BE2C (cell line): ENCODE data around the gene MPND.
"Not testable (repeated sequence)": the region's sequence is repeated elsewhere in the genome, so short reads cannot be mapped to it uniquely, and the experiment has no call there.

ENCODE experiments used
- DNase-seq: peaks from one replicate; pipeline ENCODE4 v3.0.0-alpha.2; 2020
- H3K27me3 ChIP-seq: fragments of 250-450 bp; sonication (Bioruptor Pico); 2 replicates; pipeline ENCODE4 v1.5.1; 2020; ENCODE audit warnings: mild to moderate bottlenecking
- H3K36me3 ChIP-seq: fragments of 250-450 bp; sonication (Bioruptor Pico); 2 replicates; pipeline ENCODE4 v1.5.1; 2020; ENCODE audit warnings: mild to moderate bottlenecking
- H3K4me1 ChIP-seq: fragments of 250-450 bp; sonication (Bioruptor Pico); 2 replicates; pipeline ENCODE4 v1.5.1; 2020
- H3K4me3 ChIP-seq: 2 replicates; pipeline ENCODE4 v1.5.1; 2011; ENCODE audit warnings: low read depth, low read length
- H3K9me3 ChIP-seq: fragments of 250-450 bp; sonication (Bioruptor Pico); 2 replicates; pipeline ENCODE4 v1.5.1; 2020
- CTCF ChIP-seq: IDR thresholded peaks from 2 replicates; pipeline ENCODE4 v1.5.1; 2012; ENCODE audit warnings: mild to moderate bottlenecking, low read depth, low read length

The MPND gene

GRCh38 chr19:4326215-4326836, 17.0 kb upstream of the MPND start:
- no peak for DNase-seq
- no peak for TF ChIP-seq CTCF
- Histone ChIP-seq H3K4me1 (peaks cover 2% of the 10 kb centered on the region), H3K4me3 (no peak overlapping the region), H3K9me3 (peaks cover 4% of the 10 kb centered on the region; the same call in 1 of the 2 replicates), H3K27me3 (no peaks in the 10 kb centered on the region), H3K36me3 (no peaks in the 10 kb centered on the region)

- no peak for DNase-seq
- H3K36me3 ChIP-seq: no peaks in the 10 kb centered on the region
- H3K9me3 ChIP-seq: peaks cover 4% of the 10 kb centered on the region; the same call in 1 of the 2 replicates
- H3K27me3 ChIP-seq: no peaks in the 10 kb centered on the region
- H3K4me1 ChIP-seq: peaks cover 2% of the 10 kb centered on the region
- no peak overlapping the region for H3K4me3 ChIP-seq
- TF ChIP-seq CTCF: no peak
Observed at GRCh38 chr19:4326837-4327251, 16.5 kb upstream of the MPND start.

GRCh38 chr19:4327252-4327876, 16.0 kb upstream of the MPND start:
- Histone ChIP-seq H3K4me3 (no peak overlapping the region), H3K36me3 (no peaks in the 10 kb centered on the region), H3K4me1 (peaks cover 2% of the 10 kb centered on the region), H3K27me3 (no peaks in the 10 kb centered on the region), H3K9me3 (peaks cover 4% of the 10 kb centered on the region; the same call in 1 of the 2 replicates)
- peak; percentile 83 for DNase-seq
- no peak for TF ChIP-seq CTCF

GRCh38 chr19:4327877-4328242, 15.5 kb upstream of the MPND start:
- Histone ChIP-seq H3K9me3 (peaks cover 4% of the 10 kb centered on the region; the same call in 1 of the 2 replicates), H3K27me3 (no peaks in the 10 kb centered on the region), H3K36me3 (no peaks in the 10 kb centered on the region), H3K4me1 (peaks cover 2% of the 10 kb centered on the region), H3K4me3 (no peak overlapping the region)
- no peak for TF ChIP-seq CTCF
- no peak for DNase-seq

- H3K27me3 ChIP-seq: no peaks in the 10 kb centered on the region
- no peak for TF ChIP-seq CTCF
- H3K4me3 ChIP-seq: peak overlapping the region; percentile 33
- no peaks in the 10 kb centered on the region for H3K36me3 ChIP-seq
- DNase-seq: peak; percentile 94
- peaks cover 4% of the 10 kb centered on the region; the same call in 1 of the 2 replicates for H3K9me3 ChIP-seq
- peaks cover 2% of the 10 kb centered on the region for H3K4me1 ChIP-seq
Observed at GRCh38 chr19:4328243-4328990, 14.9 kb upstream of the MPND start.

- H3K4me3 ChIP-seq: peak overlapping the region; percentile 33
- DNase-seq: not testable (repeated sequence)
Observed at GRCh38 chr19:4328991-4329681, 14.2 kb upstream of the MPND start.

More at GRCh38 chr19:4328991-4329681, 14.2 kb upstream of the MPND start:
- H3K9me3 ChIP-seq, H3K4me1 ChIP-seq, H3K27me3 ChIP-seq, H3K36me3 ChIP-seq: not testable (repeated sequence)
